Upper lobe of right lung (tissue), 1 donor: ENCODE data around the gene HOXC4. TPM values are rescaled to one million over a fixed set of nuclear protein-coding genes. Genes with fewer than 3 reads are reported as not detected.
A peak's percentile ranks its signal among the peaks of the same experiment; 100 is the strongest.

Experiments used
- ATAC-seq: fragments of 200-7000 bp; cut with Tn5 transposase; one replicate; pipeline ENCODE4 v1.9.1; 2020; ENCODE audit warnings: mild to moderate bottlenecking, moderate library complexity
- DNase-seq: peaks from one replicate; pipeline ENCODE4 v3.0.0-alpha.2; 2020
- H3K27ac ChIP-seq: fragments of 200-600 bp; one replicate; pipeline ENCODE4 v1.8.0; 2022
- H3K27me3 ChIP-seq: fragments of 200-600 bp; one replicate; pipeline ENCODE4 v1.8.0; 2022; ENCODE audit warnings: mild to moderate bottlenecking
- H3K36me3 ChIP-seq: fragments of 200-600 bp; one replicate; pipeline ENCODE4 v1.8.0; 2022
- H3K4me1 ChIP-seq: fragments of 200-600 bp; one replicate; pipeline ENCODE4 v1.8.0; 2022
- H3K4me3 ChIP-seq: fragments of 200-600 bp; one replicate; pipeline ENCODE4 v1.8.0; 2022; ENCODE audit warnings: mild to moderate bottlenecking
- H3K9me3 ChIP-seq: fragments of 200-600 bp; one replicate; pipeline ENCODE4 v1.8.0; 2022
- intact Hi-C: fragments of 100-400 bp; cut with DNase I; formaldehyde crosslinking; loops from one replicate; pipeline ENCODE4 v1.11.0; 2022
- total RNA-seq: library from RNA; stranded (reverse); fragmentation: NEBNext Ultra II Directional; extraction: Animal tissue kit (Norgen Biotek cat#: 25700); gene quantifications from one replicate; pipeline ENCODE4 v1.2.1, GENCODE V29; 2021
- TF ChIP-seq, protein P1 (sequence below): fragments of 200-600 bp; IDR thresholded peaks from one replicate; pipeline ENCODE4 v1.8.0; 2022; ENCODE audit warnings: antibody characterized with exemption
- donor health status: DM: no; HTN: yes; CAD: no; lungs with severe emphysema.

HOXC4 gene
- total RNA-seq, 1 donor from 2014 or later: 0.61 TPM

DNA sequence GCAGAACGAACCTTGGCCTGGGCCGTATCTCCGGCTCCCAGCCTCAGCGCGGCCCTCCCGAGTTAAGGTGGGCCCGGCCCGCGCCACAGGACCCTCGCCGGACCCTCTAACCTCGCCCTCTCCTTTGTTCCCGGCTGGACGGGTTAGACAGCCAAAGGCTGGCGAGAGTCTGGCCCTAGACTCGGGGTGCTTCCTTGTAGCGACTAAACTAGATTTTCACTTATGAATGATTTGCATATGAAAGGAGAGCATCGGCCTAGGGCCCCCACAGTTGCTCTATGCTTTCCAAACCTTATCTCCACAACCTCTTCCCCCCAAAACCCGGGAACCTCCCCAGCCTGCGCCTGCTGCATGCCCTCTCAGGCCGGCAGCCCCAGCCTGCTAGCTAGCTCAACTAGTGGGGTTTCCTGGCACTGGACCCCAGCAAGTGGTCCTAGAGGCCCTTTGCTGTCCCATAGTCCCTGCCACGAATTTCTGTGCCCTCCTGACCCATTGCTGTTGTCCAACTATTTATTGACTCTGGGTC, 18.8 kb upstream of the HOXC4 start:
- ATAC-seq (no peak), DNase-seq (peak; percentile 37)
- no peaks in the 10 kb centered on the region for H3K4me1 ChIP-seq
- no peak overlapping the region for H3K4me3 ChIP-seq
- no peaks in the 10 kb centered on the region for H3K36me3 ChIP-seq
- no peaks in the 10 kb centered on the region for H3K9me3 ChIP-seq
- H3K27me3 ChIP-seq: peaks cover 93% of the 10 kb centered on the region
- intact Hi-C loops: no loop called here
- no peak overlapping the region for H3K27ac ChIP-seq
- TF ChIP-seq, protein P1, sequence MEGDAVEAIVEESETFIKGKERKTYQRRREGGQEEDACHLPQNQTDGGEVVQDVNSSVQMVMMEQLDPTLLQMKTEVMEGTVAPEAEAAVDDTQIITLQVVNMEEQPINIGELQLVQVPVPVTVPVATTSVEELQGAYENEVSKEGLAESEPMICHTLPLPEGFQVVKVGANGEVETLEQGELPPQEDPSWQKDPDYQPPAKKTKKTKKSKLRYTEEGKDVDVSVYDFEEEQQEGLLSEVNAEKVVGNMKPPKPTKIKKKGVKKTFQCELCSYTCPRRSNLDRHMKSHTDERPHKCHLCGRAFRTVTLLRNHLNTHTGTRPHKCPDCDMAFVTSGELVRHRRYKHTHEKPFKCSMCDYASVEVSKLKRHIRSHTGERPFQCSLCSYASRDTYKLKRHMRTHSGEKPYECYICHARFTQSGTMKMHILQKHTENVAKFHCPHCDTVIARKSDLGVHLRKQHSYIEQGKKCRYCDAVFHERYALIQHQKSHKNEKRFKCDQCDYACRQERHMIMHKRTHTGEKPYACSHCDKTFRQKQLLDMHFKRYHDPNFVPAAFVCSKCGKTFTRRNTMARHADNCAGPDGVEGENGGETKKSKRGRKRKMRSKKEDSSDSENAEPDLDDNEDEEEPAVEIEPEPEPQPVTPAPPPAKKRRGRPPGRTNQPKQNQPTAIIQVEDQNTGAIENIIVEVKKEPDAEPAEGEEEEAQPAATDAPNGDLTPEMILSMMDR: no peak

- Histone ChIP-seq H3K9me3 (no peaks in the 10 kb centered on the region), H3K27ac (no peak overlapping the region), H3K4me3 (no peak overlapping the region), H3K27me3 (peaks cover 94% of the 10 kb centered on the region), H3K4me1 (no peaks in the 10 kb centered on the region), H3K36me3 (no peaks in the 10 kb centered on the region)
- peak; percentile 40 for DNase-seq
- intact Hi-C loops: no loop called here
- TF ChIP-seq, protein P1: no peak
- ATAC-seq: no peak
Observed at GRCh38 chr12:54035568-54036264, 17.9 kb upstream of the HOXC4 start.

DNA sequence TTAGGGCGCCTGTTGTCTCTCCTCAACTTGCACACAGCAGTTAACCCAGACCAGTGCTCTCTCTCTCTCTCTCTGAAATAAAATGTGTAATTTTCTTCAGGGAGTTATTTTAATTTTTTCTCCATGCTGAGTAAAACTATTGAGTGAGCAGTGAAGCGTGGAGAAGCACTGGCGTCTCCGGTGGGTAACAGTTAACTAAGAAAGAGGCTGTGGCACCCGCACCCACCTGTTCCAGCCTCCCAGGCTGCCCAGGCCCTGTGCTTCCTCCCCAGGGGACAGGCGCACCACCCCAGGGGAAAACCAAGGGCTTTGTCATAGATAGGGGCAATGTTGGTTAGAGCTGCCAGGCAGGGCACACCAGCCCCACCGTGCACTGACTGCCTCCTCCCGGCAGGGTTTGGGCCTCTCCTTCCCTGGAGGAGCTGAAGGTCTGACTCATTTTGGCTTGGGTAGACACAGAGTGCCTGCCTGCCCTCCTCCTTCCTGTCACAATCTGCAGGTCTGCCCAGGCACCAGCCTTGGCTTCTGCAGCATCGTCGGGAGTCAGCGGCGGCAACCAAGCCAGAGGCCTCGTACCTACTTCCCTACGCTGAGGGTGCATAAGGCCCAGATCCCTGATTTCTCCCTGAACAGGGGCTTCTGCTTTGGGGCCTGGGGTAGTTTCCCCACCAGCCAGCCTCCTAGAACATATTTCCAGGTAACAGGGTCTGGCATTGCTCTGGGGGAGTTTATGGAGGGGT, 16.8 kb upstream of the HOXC4 start:
- TF ChIP-seq, protein P1: no peak
- Histone ChIP-seq H3K9me3 (no peaks in the 10 kb centered on the region), H3K27ac (no peak overlapping the region), H3K36me3 (no peaks in the 10 kb centered on the region), H3K4me3 (no peak overlapping the region), H3K4me1 (no peaks in the 10 kb centered on the region), H3K27me3 (peaks cover 92% of the 10 kb centered on the region)
- intact Hi-C loops: no loop called here
- DNase-seq (no peak), ATAC-seq (no peak)

- Histone ChIP-seq H3K27ac (no peak overlapping the region), H3K36me3 (no peaks in the 10 kb centered on the region), H3K27me3 (peaks cover 92% of the 10 kb centered on the region), H3K9me3 (no peaks in the 10 kb centered on the region), H3K4me1 (no peaks in the 10 kb centered on the region), H3K4me3 (no peak overlapping the region)
- ATAC-seq: no peak
- DNase-seq: no peak
- TF ChIP-seq, protein P1: no peak
- intact Hi-C loops: no loop called here
Observed at GRCh38 chr12:54037360-54038283, 16.0 kb upstream of the HOXC4 start.

GRCh38 chr12:54038284-54038870, 15.3 kb upstream of the HOXC4 start:
- Histone ChIP-seq H3K27me3 (peaks cover 92% of the 10 kb centered on the region), H3K4me3 (no peak overlapping the region), H3K36me3 (no peaks in the 10 kb centered on the region), H3K27ac (no peak overlapping the region), H3K9me3 (no peaks in the 10 kb centered on the region), H3K4me1 (no peaks in the 10 kb centered on the region)
- ATAC-seq: no peak
- TF ChIP-seq, protein P1: no peak
- intact Hi-C loops: no loop called here
- no peak for DNase-seq
